GM03348 (cell line): Measurements from ENCODE around the gene EPM2AIP1.
"Not testable (repeated sequence)": the region's sequence is repeated elsewhere in the genome, so short reads cannot be mapped to it uniquely, and the experiment has no call there.

Experiments used
- DNase-seq: peaks from one replicate; pipeline ENCODE4 v3.0.0; 2012; ENCODE audit warnings: low spot score

EPM2AIP1 gene

DNA sequence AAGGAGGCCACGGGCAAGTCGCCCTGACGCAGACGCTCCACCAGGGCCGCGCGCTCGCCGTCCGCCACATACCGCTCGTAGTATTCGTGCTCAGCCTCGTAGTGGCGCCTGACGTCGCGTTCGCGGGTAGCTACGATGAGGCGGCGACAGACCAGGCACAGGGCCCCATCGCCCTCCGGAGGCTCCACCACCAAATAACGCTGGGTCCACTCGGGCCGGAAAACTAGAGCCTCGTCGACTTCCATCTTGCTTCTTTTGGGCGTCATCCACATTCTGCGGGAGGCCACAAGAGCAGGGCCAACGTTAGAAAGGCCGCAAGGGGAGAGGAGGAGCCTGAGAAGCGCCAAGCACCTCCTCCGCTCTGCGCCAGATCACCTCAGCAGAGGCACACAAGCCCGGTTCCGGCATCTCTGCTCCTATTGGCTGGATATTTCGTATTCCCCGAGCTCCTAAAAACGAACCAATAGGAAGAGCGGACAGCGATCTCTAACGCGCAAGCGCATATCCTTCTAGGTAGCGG is at the start of gene EPM2AIP1:
Gene EPM2AIP1 (minus strand): TSS at position 326 of the 520 bp plus-strand sequence. CDS start 54 bp downstream, at position 272.
- peak; percentile 98 for DNase-seq

DNA sequence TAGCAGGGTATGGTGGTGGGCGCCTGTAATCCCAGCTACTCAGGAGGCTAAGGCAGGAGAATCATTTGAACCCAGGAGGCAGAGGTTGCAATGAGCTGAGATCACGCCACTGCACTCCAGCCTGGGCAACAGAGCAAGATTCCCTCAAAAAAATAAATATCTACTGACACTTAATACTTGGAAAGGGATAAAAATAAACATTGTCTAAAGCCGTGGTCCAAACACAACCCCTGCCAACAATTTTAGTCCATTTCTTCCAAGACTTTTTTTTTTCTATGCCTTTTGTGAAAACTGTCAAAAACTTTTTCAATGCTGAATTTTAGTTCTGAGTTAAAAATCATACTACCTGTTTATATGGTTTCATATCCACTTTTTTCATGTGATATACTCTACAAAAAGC is 49.8 kb upstream of the EPM2AIP1 start:
- DNase-seq = not testable (repeated sequence)

DNA sequence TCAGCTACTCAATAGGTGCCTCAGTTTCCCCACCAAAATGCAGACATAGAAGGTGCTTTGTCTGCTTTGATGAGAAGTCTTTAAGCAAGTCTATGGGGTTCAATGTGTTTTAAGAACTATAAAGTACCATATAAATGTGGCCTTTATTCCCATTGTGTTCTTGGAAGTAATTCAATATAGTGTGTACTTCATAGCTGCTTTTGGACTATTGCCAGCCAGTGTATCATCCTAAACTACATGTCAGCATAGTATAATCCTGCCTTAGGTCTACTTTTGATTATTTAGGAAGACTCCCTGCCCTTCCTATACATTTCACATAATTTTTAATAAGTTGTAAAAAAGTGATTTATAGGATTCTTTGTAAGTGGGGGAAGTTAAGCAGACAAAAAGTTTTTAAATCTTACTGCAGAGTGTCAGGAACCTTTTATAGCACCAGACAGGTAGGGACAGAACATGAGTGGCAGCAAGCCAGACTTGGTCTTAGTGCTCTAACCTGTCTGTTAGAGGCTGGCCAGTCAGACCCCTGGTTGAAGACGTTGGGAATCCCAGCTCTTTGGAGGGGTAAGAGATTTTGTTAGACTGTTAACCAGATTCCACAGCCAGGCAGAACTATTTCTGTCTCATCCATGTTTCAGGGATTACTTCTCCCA is 48.7 kb upstream of the EPM2AIP1 start:
- DNase-seq = no peak

DNA sequence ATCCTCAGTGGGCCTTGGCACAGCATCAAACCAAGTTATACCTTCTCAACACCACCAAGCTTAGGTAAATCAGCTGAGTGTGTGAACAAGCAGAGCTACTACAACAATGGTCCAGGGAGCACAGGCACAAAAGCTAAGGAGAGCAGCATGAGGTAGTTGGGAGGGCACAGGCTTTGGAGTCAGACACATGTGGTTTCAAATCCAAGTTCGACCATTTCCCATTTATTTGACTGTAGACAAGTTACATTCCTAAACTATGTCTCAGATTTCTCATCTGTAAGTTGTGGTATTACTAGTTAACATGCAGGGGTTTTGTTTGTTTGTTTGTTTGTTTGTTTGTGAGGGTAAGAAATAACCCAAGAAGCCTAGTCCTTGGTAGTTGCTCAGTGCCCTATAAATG is 47.3 kb upstream of the EPM2AIP1 start:
- DNase-seq = no peak

DNA sequence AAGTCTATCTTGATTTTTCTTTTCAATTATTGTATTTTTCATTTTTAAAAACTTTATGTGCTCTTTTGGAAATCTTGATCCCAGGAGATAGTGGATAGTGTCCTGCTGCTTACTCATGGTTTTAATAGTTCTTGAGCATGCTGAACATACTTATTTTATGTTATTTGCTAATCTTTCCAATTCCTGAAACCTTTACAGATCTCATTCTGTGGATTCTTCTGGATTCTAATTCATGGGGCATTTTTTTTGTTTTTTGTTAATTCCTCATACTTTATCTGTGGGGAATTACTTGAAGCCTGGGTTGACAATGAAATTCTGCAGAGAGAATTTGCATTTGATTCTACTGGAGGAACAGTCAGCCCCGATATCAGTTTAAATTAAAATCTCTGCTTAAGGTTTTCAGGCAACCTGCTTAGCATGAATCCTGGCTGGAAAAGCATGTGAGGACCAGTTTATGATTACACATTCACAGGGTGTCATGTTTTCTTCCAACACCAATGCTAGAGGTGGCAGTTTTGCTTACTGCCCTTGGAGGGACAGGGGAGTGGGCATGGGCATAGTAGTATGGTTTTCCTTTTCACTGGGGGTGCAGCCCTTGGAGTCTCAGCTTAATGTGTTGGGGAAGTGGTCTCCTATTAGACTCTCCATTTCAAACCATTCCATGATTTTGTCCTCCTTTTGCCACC is 46.4 kb upstream of the EPM2AIP1 start:
- no peak for DNase-seq

DNA sequence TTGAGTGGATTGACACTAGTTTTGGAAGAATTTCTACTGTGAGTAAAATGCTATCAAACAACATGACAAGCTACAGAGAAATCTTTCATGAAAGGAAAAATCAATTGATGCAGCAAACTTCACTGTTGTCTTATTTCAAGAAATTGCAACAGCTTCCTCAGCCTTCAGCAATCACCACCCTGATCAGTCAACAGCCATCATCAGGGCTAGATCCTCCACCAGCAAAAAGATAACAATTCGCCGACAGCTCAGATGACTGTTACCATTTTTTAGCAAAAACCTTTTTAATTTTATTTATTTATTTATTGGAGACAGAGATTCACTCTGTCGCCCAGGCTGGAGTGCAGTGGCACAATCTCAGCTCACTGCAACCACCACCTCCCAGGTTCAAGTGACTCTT is 44.4 kb upstream of the EPM2AIP1 start:
- no peak for DNase-seq

DNA sequence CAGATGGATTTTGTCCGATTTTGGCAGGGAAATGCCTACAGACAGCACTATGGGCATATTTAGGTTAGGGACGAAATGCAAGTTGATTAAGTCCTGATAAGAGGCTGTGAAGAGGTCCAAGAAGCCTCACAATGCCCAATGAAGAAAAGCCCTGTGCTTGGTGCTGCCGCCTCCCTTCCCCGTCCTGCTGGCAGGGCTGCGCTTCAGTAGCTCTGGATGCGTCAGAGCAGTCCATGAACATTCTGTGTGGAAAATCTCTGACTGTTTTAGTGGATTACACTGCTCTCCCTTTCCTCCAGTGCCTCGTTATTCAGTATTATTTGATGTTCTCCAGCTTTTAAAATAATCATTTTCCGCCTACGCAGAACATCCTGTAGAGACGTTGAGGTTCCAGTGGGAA is 40.0 kb upstream of the EPM2AIP1 start:
- DNase-seq = no peak

DNA sequence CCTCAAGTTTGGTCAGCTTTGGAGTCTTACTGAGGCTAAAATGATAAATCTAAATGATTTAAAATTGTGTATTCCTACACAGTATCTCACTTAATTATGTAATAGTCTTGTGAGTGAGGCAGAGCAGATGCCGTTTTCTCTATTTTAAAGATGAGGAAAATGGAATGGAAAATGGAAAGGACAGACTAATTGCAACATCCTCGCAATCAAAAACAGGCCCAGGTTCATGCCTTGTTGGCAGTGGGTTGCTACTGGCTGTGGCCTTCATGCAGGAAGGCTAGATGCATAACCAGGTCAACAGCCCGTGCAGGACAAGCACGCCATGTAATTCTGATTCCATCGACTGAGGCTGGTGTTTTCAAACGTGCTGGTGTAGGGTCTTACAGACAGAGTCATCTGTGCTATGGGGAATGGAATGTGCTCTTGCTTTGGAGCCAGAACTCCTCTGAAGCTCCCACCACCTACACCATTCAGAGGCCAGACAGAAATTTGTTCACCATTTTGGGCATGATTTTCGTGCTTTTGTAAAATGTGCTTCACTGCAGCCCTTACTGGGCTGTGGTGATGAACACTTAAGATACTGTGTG is 38.3 kb upstream of the EPM2AIP1 start:
- peak; percentile 25 for DNase-seq

DNA sequence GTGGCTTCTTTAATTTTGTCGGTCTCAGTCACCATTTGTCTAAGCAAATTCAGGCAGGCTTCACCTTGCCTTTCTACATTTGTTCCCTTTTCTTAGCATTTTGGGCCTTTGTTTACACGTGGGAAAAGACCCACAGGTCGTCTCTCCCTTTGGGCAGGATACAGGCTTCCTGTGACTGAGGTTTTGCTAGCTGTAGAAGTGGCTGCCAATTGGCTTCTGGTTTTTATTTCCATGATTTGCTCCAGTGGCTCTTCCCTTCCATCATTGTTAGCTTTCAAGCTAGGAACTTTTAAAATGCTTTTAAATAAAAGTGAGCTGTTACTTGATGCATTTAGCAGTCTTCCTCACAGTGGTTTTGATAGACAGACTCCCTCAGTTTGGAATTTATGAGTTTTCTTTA is 37.7 kb upstream of the EPM2AIP1 start:
- DNase-seq = no peak

DNA sequence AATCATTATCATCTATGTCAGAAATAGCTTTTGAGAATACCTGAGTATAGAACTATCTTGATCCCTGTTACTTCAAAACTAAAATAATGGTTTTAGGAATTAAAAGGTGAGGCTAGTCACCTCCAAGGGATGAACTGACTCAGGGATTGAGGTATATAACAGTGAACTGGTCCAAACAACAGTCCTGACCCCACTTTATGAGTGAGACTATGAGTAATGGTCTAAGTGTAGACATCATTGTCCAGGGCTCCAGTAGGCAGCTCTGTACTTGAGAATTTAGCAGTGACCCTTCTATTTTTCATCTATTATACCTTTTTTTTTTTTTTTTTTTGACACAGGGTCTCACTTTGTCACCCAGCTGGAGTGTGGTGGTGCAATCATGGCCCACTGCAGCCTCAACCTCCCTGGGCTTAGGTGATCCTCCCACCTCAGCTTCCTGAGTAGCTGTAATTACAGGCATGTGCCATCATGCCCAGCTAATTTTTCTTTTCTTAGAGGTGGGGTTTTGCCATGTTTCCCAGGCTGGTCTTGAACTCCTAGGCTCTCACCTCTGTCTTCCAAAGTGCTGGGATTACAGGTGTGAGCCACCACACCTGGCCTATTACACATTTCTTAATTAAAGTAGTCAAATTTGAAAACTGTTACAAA is 36.7 kb upstream of the EPM2AIP1 start:
- DNase-seq = no peak

DNA sequence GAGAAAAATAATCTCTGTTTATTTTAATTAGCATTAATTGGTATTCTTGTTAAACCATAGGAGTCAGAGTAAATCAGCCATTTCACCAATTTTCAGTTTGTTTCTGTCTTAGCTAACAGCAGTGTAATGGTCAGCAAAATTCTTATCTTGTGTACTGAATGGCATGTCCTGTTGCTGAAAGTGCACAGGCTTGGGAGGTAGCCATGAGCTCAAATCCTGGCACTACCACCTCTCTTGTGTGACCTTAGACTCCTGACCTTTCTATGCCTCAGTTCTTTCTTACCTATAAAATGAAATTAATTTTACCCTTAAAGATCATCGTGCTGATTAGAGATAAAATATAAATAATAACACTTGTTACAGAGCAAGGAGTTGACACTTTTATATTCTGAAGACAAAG is 36.2 kb upstream of the EPM2AIP1 start:
- DNase-seq = no peak

DNA sequence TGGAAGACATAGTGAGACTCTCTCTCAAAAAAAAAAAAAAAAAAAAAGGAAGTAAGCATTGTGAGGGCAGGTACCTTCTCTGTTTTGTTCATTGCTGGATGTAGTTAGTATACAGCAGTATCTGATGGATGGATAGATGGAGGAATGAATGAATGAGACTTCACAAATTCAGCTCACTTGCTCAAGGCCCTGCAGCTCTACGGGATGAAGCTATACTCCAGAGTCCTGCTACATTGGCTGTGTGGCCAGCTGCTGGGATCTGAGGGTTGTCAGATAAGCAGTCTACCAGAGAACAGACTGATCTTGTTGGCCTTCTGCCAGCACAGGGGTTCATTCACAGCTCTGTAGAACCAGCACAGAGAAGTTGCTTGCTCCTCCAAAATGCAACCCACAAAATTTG is 35.4 kb upstream of the EPM2AIP1 start:
- no peak for DNase-seq

DNA sequence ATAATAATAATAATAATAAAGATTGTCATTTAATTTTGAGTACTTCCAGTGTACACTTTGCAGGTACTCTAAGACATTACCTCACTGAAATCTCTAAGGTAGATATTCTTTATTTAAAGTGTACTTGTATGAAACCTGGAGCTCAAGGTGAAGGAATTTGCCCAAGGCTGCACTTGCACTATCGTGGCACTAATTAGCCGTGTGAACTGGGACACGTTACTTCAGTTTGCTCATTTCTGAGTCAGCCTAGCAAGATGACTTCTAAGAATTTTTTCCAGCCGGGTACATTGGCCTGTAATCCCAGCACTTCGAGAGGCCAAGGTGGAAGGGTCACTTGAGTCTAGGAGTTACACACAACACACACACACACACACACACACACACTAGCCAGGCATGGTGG is 33.9 kb upstream of the EPM2AIP1 start:
- DNase-seq = no peak

DNA sequence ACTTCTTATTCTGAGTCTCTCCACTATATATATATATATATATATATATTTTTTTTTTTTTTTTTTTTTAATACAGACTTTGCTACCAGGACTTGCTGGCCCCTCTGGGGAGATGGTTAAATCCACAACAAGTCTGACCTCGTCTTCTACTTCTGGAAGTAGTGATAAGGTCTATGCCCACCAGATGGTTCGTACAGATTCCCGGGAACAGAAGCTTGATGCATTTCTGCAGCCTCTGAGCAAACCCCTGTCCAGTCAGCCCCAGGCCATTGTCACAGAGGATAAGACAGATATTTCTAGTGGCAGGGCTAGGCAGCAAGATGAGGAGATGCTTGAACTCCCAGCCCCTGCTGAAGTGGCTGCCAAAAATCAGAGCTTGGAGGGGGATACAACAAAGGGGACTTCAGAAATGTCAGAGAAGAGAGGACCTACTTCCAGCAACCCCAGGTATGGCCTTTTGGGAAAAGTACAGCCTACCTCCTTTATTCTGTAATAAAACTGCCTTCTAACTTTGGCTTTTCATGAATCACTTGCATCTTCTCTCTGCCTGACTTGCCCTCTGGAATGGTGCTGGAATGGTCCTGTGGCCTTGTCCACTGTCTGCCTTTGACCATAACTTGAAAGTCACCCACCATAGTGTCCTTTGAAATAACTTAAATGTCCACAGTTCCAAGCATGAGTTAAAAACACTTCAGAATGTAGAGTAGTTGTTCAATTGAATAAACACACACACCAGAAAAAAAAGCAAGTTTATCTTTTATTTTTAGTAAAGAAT is 32.8 kb upstream of the EPM2AIP1 start:
- DNase-seq = no peak

DNA sequence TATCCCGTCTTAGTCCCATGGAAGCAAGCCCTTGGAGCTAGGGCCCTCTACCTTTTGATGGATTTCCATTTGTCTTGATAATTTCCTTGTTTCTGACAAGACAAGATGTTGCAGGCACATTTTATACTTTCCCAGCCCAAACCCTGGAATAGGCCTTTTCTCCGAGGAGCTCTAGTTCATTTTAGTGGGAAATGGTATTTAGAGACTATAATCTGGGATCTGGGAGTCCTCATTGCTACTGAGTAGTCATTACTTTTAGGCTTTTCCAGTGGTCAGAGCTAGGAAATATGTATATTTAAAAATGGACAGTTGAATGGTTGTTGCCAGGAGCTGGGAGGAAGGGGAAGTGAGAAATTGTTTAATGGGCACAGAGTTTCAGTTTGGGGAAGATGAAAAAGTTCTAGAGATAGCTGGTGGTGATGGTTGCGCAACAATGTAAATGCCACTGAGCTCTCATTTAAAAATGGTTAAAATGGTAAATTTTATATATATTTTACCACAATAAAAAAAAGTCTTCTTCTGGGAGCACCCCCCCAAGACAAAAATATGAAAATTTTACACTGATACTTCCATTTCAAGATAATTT is 32.0 kb upstream of the EPM2AIP1 start:
- no peak for DNase-seq

DNA sequence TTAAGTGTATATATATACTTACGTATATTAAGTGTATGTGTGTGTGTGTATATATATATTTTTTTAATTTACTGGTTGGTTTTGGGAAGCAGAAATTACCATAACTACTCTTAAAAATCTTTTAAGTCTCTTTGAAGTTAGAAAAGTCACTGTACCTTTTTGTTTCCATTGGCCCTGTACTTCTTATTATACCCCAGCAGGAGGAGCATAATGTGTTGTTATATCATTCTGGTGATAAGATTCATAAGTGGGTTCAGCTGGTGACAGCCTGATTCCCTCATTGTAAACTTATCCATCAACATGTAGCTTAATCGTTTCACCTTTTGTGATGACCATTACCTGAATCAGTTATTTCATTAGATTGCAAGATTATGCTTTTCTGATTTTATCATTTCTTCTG is 31.2 kb upstream of the EPM2AIP1 start:
- DNase-seq = peak; percentile 16

DNA sequence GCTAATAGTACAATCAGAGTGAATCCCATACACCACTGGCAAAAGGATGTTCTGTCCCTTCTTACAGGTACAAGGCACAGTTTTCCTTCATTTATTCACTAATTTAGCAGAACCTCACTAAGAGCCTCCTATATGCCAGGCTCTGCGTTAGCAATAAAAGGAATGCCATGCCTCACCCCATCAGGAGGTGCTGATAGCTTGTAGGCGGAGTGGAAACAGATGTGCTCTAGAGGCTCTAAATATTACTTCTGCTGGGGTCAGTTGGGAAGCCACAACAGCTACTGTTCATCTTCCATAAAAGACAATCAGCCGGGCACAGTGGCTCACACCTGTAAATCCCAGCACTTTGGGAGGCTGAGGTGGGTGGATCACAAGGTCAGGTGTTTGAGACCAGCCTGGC is 24.8 kb upstream of the EPM2AIP1 start:
- DNase-seq = no peak

DNA sequence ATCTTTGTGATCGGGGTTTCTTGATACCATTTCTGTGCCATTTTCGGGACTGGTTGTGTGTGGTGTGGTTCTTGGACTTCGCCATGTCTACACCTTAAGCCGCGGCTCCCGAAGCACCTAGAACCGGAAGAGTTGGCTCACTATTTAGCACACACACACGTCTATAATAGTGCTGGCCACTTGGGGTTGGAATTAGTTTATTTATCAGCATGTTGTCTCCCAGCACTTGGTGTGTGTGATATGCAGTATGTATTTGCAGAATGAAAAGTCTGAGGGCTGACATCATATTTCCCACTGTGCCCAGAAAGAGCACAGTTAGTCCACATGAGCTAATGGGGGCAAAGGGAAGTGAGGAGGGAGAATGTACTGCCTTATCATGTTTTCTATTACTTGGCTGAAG is 24.0 kb upstream of the EPM2AIP1 start:
- DNase-seq = no peak

DNA sequence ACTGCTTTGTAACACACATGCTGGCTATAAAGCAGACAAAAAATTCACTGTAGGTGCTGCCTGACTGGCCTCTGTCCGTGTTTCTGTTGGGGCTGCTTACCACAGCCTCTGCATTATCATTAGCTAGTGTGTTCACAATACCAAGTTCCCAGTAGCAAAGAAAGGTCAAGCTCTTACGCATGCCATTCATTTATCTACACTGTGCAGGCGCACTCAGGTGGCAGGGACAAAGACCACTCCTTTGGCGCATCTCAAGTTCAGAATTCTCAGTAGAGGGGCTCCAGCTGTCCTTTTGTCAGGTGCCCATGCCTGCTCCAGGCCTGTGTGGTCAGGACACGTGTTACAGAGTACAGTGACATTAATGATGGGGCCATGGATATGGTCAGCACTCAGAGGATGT is 22.7 kb upstream of the EPM2AIP1 start:
- no peak for DNase-seq

DNA sequence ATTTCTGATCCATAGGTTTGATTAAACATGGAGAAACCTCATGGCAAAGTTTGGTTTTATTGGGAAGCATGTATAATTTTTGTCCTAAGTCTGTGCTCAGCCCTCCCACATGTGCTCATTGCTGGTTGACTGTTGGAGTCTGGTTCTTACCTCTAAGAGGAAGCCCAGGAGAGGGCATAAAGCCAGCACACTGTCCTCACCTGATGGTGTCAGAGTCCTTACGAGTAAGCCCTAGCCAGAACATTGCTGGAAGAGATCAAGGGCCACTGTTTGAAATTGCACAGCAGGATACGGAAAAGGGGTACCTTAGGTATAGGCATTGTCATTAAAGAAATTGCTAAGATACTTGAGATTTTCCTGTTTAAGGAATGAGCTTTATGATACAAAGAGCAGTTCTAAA is 21.7 kb upstream of the EPM2AIP1 start:
- no peak for DNase-seq
